Ureter (tissue), 1 donor: Measurements from ENCODE around the gene ABCC8. TPM values are rescaled to one million over a fixed set of nuclear protein-coding genes. Genes with fewer than 3 reads are reported as not detected.

Experiments used
- DNase-seq: peaks from one replicate; pipeline ENCODE4 v3.0.0-alpha.2; 2020; ENCODE audit warnings: low spot score
- total RNA-seq: library from RNA; stranded (reverse); gene quantifications from one replicate; pipeline ENCODE4 v1.2.4, GENCODE V29; 2023
- donor health status: DM: yes; HTN: yes; CAD: no.

Gene ABCC8
- total RNA-seq, 1 donor from 2014 or later = 19.4 TPM

- no peak for DNase-seq
Measured at GRCh38 chr11:17387811-17388210, 88.8 kb downstream of the ABCC8 start.

GRCh38 chr11:17387254-17387653 lies 89.4 kb downstream of the ABCC8 start:
- no peak for DNase-seq

- peak; percentile 77 for DNase-seq
Measured at GRCh38 chr11:17386331-17387084, 90.1 kb downstream of the ABCC8 start.

GRCh38 chr11:17385926-17386325 lies 90.7 kb downstream of the ABCC8 start:
- DNase-seq = no peak

- DNase-seq = no peak
Measured at GRCh38 chr11:17385492-17385891, 91.2 kb downstream of the ABCC8 start.

- DNase-seq = peak; percentile 79
Measured at GRCh38 chr11:17384002-17384511, 92.6 kb downstream of the ABCC8 start.

GRCh38 chr11:17383461-17383860 lies 93.2 kb downstream of the ABCC8 start:
- no peak for DNase-seq

GRCh38 chr11:17382046-17382728 lies 94.5 kb downstream of the ABCC8 start:
- no peak for DNase-seq

- no peak for DNase-seq
Measured at GRCh38 chr11:17381156-17381555, 95.5 kb downstream of the ABCC8 start.

GRCh38 chr11:17379383-17380180 lies 97.1 kb downstream of the ABCC8 start:
- no peak for DNase-seq

GRCh38 chr11:17378655-17379054 lies 98.0 kb downstream of the ABCC8 start:
- DNase-seq = no peak

GRCh38 chr11:17376493-17376892 lies 100.2 kb downstream of the ABCC8 start:
- DNase-seq = no peak

GRCh38 chr11:17375547-17375946 lies 101.1 kb downstream of the ABCC8 start:
- DNase-seq = no peak

GRCh38 chr11:17371614-17372013 lies 105.0 kb downstream of the ABCC8 start:
- no peak for DNase-seq

GRCh38 chr11:17369684-17370243 lies 106.9 kb downstream of the ABCC8 start:
- DNase-seq = no peak

- no peak for DNase-seq
Measured at GRCh38 chr11:17369094-17369493, 107.6 kb downstream of the ABCC8 start.

- DNase-seq = no peak
Measured at GRCh38 chr11:17368551-17368950, 108.1 kb downstream of the ABCC8 start.

GRCh38 chr11:17366495-17366894 lies 110.2 kb downstream of the ABCC8 start:
- DNase-seq = no peak

- peak; percentile 76 for DNase-seq
Measured at GRCh38 chr11:17354601-17354991, 122.0 kb downstream of the ABCC8 start.

- no peak for DNase-seq
Measured at GRCh38 chr11:17353821-17354600, 122.6 kb downstream of the ABCC8 start.
